Measurements from ENCODE around the gene GNAQ.

GNAQ gene

GRCh38 chr9:77672183-77672582 lies 359.4 kb downstream of the GNAQ start:
- DNase-seq: no peak

- no peak for DNase-seq
Measured at GRCh38 chr9:77667151-77667550, 364.5 kb downstream of the GNAQ start.

Data from AML-193 (cell line).